GM19099 (cell line): ENCODE measurements around the gene KDELR1.

Experiments
- POLR2A ChIP-seq: IDR thresholded peaks from 3 replicates; pipeline ENCODE4 v1.6.1; 2011; ENCODE audit warnings: low read depth; ENCODE audit not compliant: insufficient read length; ENCODE audit errors: extremely low read depth

The KDELR1 gene

DNA sequence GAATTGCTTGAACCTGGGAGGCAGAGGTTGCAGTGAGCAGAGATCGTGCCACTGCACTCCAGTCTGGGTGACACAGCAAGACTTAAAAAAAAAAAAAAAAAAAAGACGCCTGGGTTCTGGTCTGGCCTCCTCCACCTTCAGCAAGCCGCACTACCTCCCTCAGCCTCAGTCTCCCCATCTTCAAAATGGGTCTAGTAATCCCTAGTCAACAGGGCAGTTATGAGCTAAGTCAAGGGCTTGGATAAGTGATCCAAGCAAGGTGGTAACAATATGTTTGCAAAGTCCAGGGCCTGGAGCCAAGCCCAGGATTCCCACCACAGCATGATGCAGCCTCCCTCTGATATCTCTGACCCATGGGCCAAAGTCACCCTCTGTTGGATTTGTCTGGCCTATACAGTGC, 4.4 kb downstream of the KDELR1 start:
- no peak for TF ChIP-seq POLR2A

DNA sequence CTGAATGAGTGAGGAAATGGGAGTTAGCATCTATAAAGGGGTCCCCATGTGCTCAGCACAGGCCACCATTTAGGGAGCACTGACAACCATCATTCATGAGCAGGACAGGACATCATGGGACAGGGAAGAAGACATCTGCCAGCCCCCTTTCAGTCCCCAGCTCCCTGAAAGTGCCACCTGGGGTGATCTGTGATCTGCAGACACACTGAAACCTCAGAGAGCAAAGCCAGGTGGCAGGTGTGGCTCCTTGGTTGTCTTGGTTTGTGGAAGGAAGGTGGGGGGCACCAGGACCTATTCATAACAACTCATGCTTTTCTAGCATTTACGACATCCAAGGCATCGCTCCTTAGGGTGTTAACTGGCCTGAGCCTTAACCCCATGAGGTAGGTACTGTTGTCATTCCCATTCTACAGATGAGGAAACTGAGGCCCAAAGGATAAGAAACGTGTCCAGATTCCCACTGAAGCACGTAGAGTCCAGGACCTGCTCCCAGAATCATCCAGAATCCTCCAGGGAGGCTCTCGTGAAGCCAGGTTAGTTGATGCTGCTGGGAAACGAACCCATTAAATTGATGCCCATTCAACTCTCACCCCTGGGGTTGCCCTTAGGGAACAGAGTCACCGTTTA, 5.8 kb downstream of the KDELR1 start:
- no peak for TF ChIP-seq POLR2A

DNA sequence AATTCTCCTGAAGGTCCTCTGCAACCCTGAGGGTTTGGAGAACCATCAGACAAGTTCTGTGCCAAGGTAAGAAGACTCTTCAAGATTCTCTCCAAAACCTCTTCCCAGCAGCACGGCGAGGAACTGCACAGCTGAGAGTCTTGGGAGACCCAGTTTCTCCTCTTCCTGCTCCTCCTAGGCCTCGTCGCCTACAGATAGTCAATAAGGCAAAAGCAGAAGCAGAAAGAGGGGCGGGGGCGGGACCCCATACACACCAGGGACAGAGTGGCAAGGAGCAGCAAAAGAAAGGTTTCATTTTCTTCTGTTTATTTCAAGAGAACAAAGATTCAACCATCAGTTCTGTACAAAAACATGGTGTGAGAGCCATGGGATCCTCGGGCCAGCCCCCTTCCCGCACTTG, 9.1 kb downstream of the KDELR1 start:
- TF ChIP-seq POLR2A, result no peak

DNA sequence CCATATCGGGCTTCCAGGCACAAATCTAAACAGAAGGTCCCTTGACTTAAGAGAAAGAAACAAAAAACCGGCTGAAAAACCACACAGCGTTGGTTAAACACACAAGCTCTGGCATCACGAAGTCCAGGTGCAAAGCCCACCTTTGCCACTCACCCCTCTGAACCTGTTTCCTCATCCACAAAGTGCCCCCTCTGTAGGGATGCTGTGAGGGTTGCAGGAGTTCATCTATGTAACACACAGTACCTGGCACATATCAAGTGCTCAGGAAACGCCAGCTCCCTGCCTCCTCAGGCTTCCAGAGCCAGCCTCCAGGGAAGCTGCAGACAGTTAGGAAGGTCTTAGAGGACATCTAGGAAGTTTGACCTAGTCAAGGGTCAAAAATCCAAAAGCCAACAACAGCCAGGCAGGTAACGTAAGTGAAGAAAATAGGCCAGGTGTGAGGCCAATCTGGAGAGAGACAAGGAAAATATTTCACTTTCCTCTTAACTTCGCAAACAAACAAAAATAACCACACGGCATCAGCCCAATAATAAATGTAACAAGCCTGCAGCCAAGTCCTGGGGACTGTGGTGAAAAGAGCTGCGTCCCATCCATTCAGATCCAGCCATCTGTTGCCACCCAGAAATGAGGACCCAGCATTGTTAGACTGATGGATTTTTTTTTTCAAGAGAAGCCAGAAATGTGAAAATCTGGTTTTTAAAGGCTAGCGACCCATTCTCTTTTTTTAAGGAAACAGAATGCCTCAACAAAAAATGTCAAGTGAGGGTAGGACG, 10.0 kb downstream of the KDELR1 start:
- TF ChIP-seq POLR2A, result no peak

DNA sequence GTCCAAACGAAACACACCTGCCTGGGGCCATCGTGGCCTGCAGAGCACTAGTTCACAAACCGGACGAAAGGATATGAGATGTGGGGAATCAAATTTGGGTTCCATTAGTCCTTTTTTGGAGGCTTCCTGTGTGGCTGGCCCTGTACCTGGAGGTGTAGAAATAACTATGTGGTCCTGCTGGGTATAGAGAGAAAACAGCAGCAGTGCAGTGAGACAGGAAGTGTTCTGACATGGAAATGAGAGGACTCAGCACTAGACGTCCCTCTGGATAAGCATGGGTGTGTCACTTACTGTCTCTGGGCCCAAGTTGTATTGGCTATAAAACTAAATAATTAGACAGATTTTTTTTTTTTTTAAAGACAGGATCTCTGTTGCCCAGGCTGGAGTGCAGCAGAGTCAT, 12.3 kb downstream of the KDELR1 start:
- no peak for TF ChIP-seq POLR2A

DNA sequence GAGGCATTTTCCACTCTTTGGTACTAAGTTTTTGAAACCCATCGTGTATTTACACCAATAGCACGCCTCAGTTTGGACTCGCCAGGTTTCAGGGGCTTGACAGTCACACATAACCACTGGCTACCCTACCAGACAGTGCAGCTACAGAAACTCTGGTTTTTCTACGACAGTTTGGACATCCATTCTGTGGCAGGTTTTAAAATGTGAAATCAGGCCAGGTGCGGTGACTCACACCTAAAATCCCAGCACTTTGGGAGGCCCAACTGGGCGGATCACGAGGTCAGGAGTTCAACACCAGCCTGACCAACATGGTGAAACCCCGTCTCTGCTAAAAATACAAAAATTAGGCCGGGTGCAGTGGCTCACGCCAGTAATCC, 13.2 kb downstream of the KDELR1 start:
- no peak for TF ChIP-seq POLR2A

DNA sequence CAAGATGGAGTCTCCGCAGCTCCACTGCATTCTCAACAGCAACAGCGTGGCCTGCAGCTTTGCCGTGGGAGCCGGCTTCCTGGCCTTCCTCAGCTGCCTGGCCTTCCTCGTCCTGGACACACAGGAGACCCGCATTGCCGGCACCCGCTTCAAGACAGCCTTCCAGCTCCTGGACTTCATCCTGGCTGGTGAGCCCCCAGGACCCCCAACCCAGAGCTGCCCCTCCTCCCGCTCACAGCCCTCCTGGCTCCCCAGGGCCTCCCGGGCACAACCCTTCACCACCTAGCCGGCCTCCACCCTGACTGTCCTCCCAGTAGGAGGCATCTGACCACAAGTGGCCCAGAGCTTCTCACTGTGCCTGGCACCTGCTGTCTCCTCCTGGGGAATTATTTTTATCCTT, 17.8 kb downstream of the KDELR1 start:
- TF ChIP-seq POLR2A, result no peak

DNA sequence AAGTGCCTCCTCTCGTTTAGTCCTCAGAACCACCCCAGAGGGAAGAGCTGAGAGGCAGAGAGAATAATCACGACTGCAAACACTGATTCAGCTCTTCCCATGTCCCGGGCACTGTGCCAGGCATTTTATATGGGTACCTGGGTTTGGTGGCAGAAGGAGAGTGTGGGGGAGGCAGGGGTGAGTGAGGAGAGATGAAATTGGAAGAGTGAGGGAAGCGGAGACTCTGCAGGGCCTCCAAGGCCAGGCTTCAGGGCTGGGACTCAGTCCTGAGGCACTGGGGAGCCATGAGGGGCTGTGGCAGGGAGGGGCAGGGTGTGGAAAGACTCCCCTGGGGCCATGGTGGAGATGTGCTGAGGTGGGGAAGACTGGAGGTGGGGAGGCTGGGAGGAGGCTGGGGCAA, 18.4 kb downstream of the KDELR1 start:
- no peak for TF ChIP-seq POLR2A

DNA sequence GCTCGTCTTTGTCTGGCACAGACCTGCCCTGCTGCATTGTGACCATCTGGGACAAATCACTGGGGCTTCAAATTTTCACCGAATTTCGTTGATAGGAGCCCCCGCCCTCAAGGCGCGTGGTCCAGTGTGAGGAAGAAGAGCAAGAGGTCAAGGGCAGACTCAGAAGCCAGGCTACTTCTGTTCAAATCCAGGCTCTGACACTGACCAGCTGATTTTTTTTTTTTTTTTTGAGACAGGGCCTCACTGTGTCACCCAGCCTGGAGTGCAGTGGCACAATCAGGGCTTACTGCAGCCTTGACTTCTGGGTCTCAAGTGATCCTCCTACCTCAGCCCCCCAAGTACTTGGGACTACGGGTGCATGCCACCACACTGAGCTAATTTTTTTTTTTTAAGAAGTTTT, 20.0 kb downstream of the KDELR1 start:
- no peak for TF ChIP-seq POLR2A

DNA sequence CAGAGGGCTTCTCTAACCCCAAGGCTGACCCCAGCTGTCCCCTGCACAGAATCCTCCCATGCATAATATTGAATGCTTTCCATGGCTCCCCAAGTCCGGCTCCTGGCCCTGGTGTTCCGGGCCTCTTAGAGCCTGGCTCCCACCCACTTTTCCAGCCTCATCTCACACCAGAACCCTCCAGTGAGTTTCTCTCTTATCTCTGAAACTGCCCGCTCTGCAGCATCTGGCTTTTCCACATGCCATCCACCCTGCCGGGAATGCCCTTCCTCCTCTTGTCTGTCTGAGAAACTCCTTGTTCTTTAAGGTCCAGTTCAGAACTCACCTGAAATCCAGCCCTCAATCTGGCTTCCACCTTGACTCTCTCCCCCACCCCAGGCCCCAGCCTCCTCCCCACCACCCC, 20.4 kb downstream of the KDELR1 start:
- no peak for TF ChIP-seq POLR2A

DNA sequence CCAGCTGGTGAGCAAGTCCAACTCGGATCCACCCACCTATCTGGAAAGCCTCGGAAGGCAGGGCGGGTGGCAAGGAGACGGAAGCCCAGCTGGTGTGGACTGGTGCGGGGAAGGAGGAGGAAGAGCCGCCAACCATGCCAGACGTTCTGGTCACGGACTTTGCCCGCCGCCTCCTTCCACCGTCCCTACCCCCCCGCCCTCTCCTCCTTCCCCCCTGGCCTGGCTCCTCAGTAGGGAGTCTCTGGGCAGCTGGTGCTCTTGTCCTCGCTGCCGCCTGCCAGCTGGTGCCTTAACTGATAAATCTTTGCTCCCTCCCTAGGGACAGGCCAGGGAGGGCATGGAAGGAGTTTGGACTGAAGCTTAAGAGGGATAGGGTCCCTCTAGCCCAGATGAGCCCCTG, 22.4 kb downstream of the KDELR1 start:
- TF ChIP-seq POLR2A, result no peak

DNA sequence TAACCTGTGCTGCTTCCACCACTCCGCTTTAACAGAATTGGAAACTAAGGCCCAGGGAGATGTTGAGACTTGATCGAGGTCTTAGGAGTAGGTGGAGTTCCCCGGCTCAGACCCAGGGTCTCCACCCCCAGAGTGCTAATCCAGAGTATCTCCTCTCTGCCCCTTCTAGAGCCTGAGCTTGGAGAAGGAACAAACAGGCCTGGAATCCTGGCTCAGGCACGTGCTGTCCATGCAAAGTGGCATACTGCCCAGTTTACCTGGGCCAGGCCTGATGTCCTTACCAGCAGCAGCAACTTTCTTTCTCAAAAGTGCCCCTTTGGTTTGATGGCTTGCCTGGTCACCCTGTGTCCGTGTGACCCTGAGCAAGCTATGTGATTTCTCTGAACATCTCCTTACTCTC, 23.5 kb downstream of the KDELR1 start:
- TF ChIP-seq POLR2A, result no peak

DNA sequence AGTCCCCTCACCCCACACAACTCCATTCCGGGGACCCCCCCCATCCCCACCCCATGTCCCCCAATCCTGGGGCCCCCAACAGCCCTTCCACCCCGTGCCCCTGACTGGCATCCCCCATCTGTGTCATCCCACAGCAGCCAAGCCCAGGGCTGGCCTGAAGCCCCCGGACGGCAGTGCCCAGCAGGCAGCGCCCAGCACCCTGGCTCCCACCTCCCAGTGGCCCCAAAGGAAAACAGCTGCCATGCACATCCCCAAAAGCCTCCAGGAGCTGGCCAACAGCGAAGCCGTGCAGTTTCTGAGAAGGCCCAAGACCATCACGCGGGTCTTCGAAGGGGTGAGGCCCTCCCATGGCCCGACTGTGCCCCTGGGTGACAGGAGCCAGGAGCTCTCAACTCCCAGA, 25.7 kb downstream of the KDELR1 start:
- TF ChIP-seq POLR2A, result no peak

DNA sequence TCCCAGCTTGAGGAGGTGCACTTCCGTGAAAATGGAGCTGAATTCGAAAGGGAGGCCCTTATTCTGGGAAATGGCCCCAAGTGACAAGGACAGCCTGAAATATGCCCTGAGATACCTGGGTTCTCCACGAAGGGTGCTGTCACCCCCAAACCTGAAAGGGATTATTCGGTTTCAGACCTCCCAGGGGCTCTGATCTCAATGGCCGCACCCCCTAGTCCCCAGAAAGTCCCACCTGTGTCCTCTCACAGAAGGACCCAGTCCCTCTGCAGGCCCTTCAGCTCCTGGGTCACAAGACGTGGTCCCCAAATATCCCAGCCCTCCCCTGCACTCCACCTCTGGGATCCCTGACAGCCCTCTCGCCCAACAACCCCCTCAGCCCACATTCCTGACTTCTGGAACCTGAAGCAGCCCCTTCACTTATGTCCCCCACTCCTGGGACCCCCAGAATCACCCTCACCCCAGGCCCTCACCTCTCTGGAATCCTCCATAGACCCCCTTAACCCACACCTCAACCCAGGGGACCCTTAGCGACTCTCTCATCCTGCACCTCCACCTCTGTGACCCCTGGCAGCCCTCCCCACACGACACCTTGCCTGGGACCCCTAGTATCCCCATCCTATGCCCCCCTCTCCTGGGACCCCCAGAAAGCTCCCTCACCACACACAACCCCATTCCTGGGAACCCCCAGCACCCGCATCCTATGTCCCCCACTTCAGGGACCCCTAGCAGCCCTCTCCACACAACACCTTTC, 26.6 kb downstream of the KDELR1 start:
- no peak for TF ChIP-seq POLR2A

DNA sequence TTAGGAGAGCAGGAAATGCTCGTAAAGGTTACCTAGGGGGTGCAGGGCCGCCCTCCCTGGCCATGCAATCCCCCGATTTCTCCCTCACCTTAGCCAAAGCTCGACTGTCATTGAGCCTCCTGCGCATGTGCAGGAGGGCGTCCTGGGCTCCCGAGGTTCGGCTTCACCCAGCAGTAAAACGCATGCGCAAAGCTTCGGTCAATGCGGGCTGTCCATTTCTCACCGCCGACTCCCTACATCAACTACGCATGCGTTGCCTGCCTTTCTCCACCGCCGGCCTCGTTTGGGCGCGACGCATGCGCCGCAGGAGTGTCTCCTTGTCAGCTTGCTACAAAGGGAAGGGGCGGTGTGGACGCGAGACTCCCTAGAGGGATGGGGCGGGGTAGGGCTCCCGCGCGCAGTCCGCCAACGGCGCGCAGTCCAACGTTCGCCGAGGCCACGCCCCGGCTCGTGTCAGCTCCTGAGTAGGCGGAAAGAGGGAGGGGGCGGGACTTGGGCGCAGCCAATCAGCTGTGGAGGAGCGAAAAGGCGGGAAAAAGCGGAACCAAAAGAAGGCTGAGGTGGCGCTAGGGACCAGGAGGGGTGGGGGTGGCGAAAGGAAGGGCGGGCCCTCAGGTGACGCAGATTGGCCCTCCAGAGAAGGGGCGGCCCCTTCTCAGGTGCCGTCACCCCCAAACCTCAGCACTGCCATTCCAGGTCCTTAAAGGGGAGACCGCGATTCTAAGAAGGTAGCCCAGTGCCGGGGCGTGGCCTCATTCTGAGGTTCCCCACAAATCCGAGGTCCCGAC, 27.3 kb downstream of the KDELR1 start, which contains the start of the genes SYNGR4 and TMEM143:
SYNGR4 (plus strand) TSS at position 558 of the 788 bp plus-strand sequence. CDS start 1,476 bp downstream, outside the sequence.
TMEM143 (minus strand) TSS at position 131 of the 788 bp plus-strand sequence; CDS start at position 111, 20 bp downstream.
- TF ChIP-seq POLR2A, result peak; percentile 62

DNA sequence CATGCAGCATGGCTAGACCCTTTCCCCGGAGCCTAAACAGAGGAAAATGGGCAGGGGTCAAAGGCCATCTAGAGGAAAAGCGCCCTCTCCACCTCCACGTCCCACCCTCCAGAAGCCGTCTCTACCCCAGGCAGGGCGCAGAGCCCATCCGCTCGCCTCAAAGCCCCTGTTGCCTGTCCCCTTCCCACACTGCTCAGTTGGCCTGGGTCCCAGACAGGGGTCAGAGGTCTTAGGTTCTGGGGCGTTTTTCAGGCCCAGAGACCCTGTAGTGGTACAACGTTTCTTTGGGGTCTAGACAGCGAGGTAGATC, 27.9 kb downstream of the KDELR1 start:
- peak; percentile 29 for TF ChIP-seq POLR2A
